Glutamatergic neuron (in vitro differentiated cells): ENCODE results near the gene BLOC1S3. TPM values are rescaled to one million over a fixed set of nuclear protein-coding genes. Genes with fewer than 3 reads are reported as not detected.

ENCODE experiments used
- DNase-seq: peaks from one replicate; pipeline ENCODE4 v3.0.0; 2022
- H3K27ac Mint-ChIP-seq: one replicate; pipeline ENCODE4 v1.8.0; 2020; ENCODE audit warnings: mild to moderate bottlenecking, mixed read lengths, inconsistent platforms; ENCODE audit not compliant: unreplicated experiment
- H3K27me3 Mint-ChIP-seq: one replicate; pipeline ENCODE4 v1.8.0; 2020; ENCODE audit warnings: mild to moderate bottlenecking, moderate library complexity, mixed read lengths, inconsistent platforms; ENCODE audit not compliant: unreplicated experiment
- H3K36me3 Mint-ChIP-seq: one replicate; pipeline ENCODE4 v1.8.0; 2020; ENCODE audit warnings: mild to moderate bottlenecking, mixed read lengths, inconsistent platforms; ENCODE audit not compliant: unreplicated experiment
- H3K4me1 Mint-ChIP-seq: one replicate; pipeline ENCODE4 v1.8.0; 2020; ENCODE audit warnings: mild to moderate bottlenecking, low read depth, mixed read lengths, inconsistent platforms; ENCODE audit not compliant: unreplicated experiment
- H3K4me3 Mint-ChIP-seq: one replicate; pipeline ENCODE4 v1.8.0; 2020; ENCODE audit warnings: mild to moderate bottlenecking, mixed read lengths, inconsistent platforms; ENCODE audit not compliant: unreplicated experiment
- H3K9me3 Mint-ChIP-seq: one replicate; pipeline ENCODE4 v1.8.0; 2020; ENCODE audit warnings: mild to moderate bottlenecking, moderate library complexity, mixed read lengths, inconsistent platforms; ENCODE audit not compliant: unreplicated experiment
- CTCF ChIP-seq: fragments of 200-600 bp; sonication (generic); IDR thresholded peaks from one replicate; pipeline ENCODE4 v1.5.0; 2021; ENCODE audit not compliant: partially characterized antibody, unreplicated experiment
- long read RNA-seq: library from polyadenylated mRNA; unstranded; transcript quantifications from one replicate; pipeline ENCODE4 v2.0.0, GENCODE V29; 2020; ENCODE audit not compliant: unreplicated experiment
- total RNA-seq: library from RNA; stranded (reverse); fragmentation: NEBNext Ultra II Directional; extraction: Animal tissue kit (Norgen Biotek cat#: 25700); gene quantifications from one replicate; pipeline ENCODE4 v1.2.1, GENCODE V29; 2021; ENCODE audit not compliant: unreplicated experiment

The BLOC1S3 gene
- 8.1 TPM for total RNA-seq
- long read RNA-seq, result 0 reads

- DNase-seq, result peak; percentile 100
- Mint-ChIP-seq H3K36me3 (no peaks in the 10 kb centered on the region), H3K27me3 (peaks cover 7% of the 10 kb centered on the region), H3K4me1 (peaks cover 4% of the 10 kb centered on the region), H3K9me3 (peaks cover 12% of the 10 kb centered on the region), H3K27ac (peak within 1 kb of the TSS; percentile 95), H3K4me3 (peak within 1 kb of the TSS; percentile 99)
- TF ChIP-seq CTCF, result peak; percentile 52
Observed at GRCh38 chr19:45178262-45179071, at the start of gene BLOC1S3. TSS of gene BLOC1S3 (plus strand) at chr19:45178784. CDS start at chr19:45179297, 513 bp downstream.

GRCh38 chr19:45128806-45129205 is 49.8 kb upstream of the BLOC1S3 start:
- no peak for TF ChIP-seq CTCF
- no peak overlapping the region for H3K27ac Mint-ChIP-seq
- peaks cover 7% of the 10 kb centered on the region for H3K4me1 Mint-ChIP-seq
- no peaks in the 10 kb centered on the region for H3K36me3 Mint-ChIP-seq
- H3K9me3 Mint-ChIP-seq, result peaks cover 6% of the 10 kb centered on the region
- H3K27me3 Mint-ChIP-seq, result peaks cover 6% of the 10 kb centered on the region
- DNase-seq, result no peak
- no peak overlapping the region for H3K4me3 Mint-ChIP-seq

GRCh38 chr19:45130236-45130635 is 48.3 kb upstream of the BLOC1S3 start:
- no peak for TF ChIP-seq CTCF
- peaks cover 10% of the 10 kb centered on the region for H3K4me1 Mint-ChIP-seq
- no peak for DNase-seq
- H3K4me3 Mint-ChIP-seq, result no peak overlapping the region
- H3K36me3 Mint-ChIP-seq, result no peaks in the 10 kb centered on the region
- H3K27ac Mint-ChIP-seq, result no peak overlapping the region
- peaks cover 2% of the 10 kb centered on the region for H3K9me3 Mint-ChIP-seq
- H3K27me3 Mint-ChIP-seq, result no peaks in the 10 kb centered on the region

GRCh38 chr19:45130888-45131615 is 47.5 kb upstream of the BLOC1S3 start:
- Mint-ChIP-seq H3K27ac (no peak overlapping the region), H3K27me3 (no peaks in the 10 kb centered on the region), H3K4me1 (peaks cover 12% of the 10 kb centered on the region), H3K4me3 (no peak overlapping the region), H3K9me3 (peaks cover 2% of the 10 kb centered on the region), H3K36me3 (no peaks in the 10 kb centered on the region)
- TF ChIP-seq CTCF, result no peak
- no peak for DNase-seq

- Mint-ChIP-seq H3K4me3 (no peak overlapping the region), H3K36me3 (peaks cover 4% of the 10 kb centered on the region), H3K9me3 (peaks cover 10% of the 10 kb centered on the region), H3K27ac (peak overlapping the region; percentile 59), H3K4me1 (peaks cover 32% of the 10 kb centered on the region), H3K27me3 (peaks cover 2% of the 10 kb centered on the region)
- no peak for TF ChIP-seq CTCF
- no peak for DNase-seq
Observed at GRCh38 chr19:45133661-45134060, 44.9 kb upstream of the BLOC1S3 start.
